ENCODE data around the gene GABRB2.

Gene GABRB2

GRCh38 chr5:161562446-161562845 is 15.9 kb upstream of the GABRB2 start:
- Histone ChIP-seq H3K4me1 (no peaks in the 10 kb centered on the region), H3K4me3 (no peak overlapping the region)

DNA sequence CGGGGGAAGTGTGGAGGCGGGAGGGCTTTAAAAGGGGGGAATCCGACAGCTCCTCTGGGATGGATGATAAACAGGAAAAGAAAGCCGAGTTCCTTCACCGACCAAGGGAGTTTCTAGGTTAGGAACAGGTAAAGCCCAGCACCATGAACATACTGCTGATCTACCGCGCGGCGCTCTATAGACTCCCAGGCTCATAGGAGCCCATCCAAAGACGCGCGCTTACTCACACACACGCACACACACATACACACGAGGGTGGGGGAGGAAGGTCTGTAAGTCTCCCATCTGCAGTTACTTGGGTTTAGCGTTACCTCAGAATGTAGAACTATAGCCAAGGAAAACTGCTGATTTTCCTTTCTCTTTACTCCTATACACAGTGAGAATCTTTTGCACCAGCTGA is 2.6 kb upstream of the GABRB2 start:
- Histone ChIP-seq H3K27me3 (peaks cover 3 to 53% of the 10 kb centered on the region in 2 donors), H3K27ac (no peak overlapping the region), H3K4me3 (no peak overlapping the region), H3K9me3 (no peaks in the 10 kb centered on the region), H3K36me3 (no peaks in the 10 kb centered on the region), H3K4me1 (peaks cover 0 to 36% (median 20%) of the 10 kb centered on the region in 4 donors)
- no peak for TF ChIP-seq CTCF (IDR thresholded peaks at IDR 0.05)
- DNase-seq = no peak
- intact Hi-C loops (cut with DNase I; ENCODE audit: low total_unique reads) = loop anchor here (10.0 kb wide), 1 partner anchor 1796 kb away; no protein-coding TSS in a partner anchor

More at GRCh38 chr5:161562446-161562845, 15.9 kb upstream of the GABRB2 start:
- Histone ChIP-seq H3K27ac (no peak overlapping the region), H3K36me3 (no peaks in the 10 kb centered on the region), H3K27me3 (no peaks in the 10 kb centered on the region), H3K9me3 (no peaks in the 10 kb centered on the region)
- intact Hi-C loops (cut with DNase I; ENCODE audit: low total_unique reads) = no loop called here
- DNase-seq = no peak
- TF ChIP-seq CTCF (IDR thresholded peaks at IDR 0.05) = no peak

GRCh38 chr5:161548487-161549094 is 2.1 kb upstream of the GABRB2 start:
- intact Hi-C loops (cut with DNase I; ENCODE audit: low total_unique reads) = loop anchor here (10.0 kb wide), 1 partner anchor 1796 kb away; no protein-coding TSS in a partner anchor
- TF ChIP-seq CTCF (IDR thresholded peaks at IDR 0.05) = no peak
- peaks cover 0 to 36% (median 20%) of the 10 kb centered on the region in 4 donors for H3K4me1 ChIP-seq
- H3K36me3 ChIP-seq = no peaks in the 10 kb centered on the region
- peak overlapping the region in 1 of 2 donors; percentile 48 for H3K4me3 ChIP-seq
- no peaks in the 10 kb centered on the region for H3K9me3 ChIP-seq
- peaks cover 3 to 57% of the 10 kb centered on the region in 2 donors for H3K27me3 ChIP-seq
- no peak for DNase-seq
- no peak overlapping the region for H3K27ac ChIP-seq

- H3K4me3 ChIP-seq = peak overlapping the region; percentile 30 to 48
- no peak for TF ChIP-seq CTCF (IDR thresholded peaks at IDR 0.05)
- H3K27me3 ChIP-seq = peaks cover 3 to 57% of the 10 kb centered on the region in 2 donors
- H3K27ac ChIP-seq = no peak overlapping the region
- no peak for DNase-seq
- no peaks in the 10 kb centered on the region for H3K9me3 ChIP-seq
- intact Hi-C loops (cut with DNase I; ENCODE audit: low total_unique reads) = loop anchor here (10.0 kb wide), 1 partner anchor 1797 kb away; no protein-coding TSS in a partner anchor
- H3K4me1 ChIP-seq = peaks cover 0 to 36% (median 20%) of the 10 kb centered on the region in 4 donors
- no peaks in the 10 kb centered on the region for H3K36me3 ChIP-seq
These were observed 1.4 kb upstream of the GABRB2 start for GRCh38 chr5:161547738-161548486.

DNA sequence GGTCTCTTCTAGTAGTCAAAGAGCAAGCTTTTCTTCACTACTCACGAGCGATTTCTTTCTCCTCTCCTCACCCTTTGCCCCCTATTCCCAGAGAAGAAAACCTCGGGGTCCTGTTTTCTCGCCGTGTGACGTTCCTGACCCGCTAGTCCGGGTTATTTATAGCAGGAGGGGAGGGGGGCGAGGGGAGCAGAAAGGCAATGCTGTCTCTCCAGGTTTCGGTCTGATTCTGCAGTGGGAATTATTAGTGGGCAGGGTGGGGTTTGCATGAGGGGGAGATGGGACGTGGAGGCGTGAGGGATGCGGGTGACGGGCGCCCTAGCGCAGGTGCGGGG is 847 bp upstream of the GABRB2 start:
- no peak for DNase-seq
- peaks cover 3 to 57% of the 10 kb centered on the region in 2 donors for H3K27me3 ChIP-seq
- no peaks in the 10 kb centered on the region for H3K9me3 ChIP-seq
- H3K27ac ChIP-seq = no peak overlapping the region
- peak overlapping the region; percentile 30 to 48 for H3K4me3 ChIP-seq
- intact Hi-C loops (cut with DNase I; ENCODE audit: low total_unique reads) = loop anchor here (10.0 kb wide), 1 partner anchor 1797 kb away; no protein-coding TSS in a partner anchor
- H3K36me3 ChIP-seq = no peaks in the 10 kb centered on the region
- TF ChIP-seq CTCF (IDR thresholded peaks at IDR 0.05) = no peak
- peaks cover 0 to 36% (median 20%) of the 10 kb centered on the region in 4 donors for H3K4me1 ChIP-seq
